Natural killer cell (primary cell): ENCODE measurements around the gene PHACTR2. TPM values are rescaled to one million over a fixed set of nuclear protein-coding genes. Genes with fewer than 3 reads are reported as not detected.

Experiments used
- ATAC-seq, 3 donors: fragments of 150-1000 bp in 2 of 3; fragments of 200-7000 bp in 1 of 3; cut with Tn5 transposase; 1 replicate in 1 of 3; 2 replicates in 2 of 3; pipeline ENCODE4 v1.10.0; 2021; ENCODE audit warnings: mild to moderate bottlenecking in 2 of 3, moderate library complexity in 2 of 3
- DNase-seq, 2 donors: peaks; one replicate each; pipeline versions ENCODE4 v3.0.0 to v3.0.0-alpha.2; 2013 to 2021; ENCODE audit warnings: mixed read lengths in 1 of 2
- H3K27ac ChIP-seq: one replicate; pipeline ENCODE4 v1.5.1; 2013; ENCODE audit warnings: mild to moderate bottlenecking, low read length
- H3K27me3 ChIP-seq: one replicate; pipeline ENCODE4 v1.6.1; 2013; ENCODE audit warnings: low read length; ENCODE audit not compliant: control insufficient read depth, insufficient read depth
- H3K36me3 ChIP-seq: one replicate; pipeline ENCODE4 v1.6.1; 2013; ENCODE audit warnings: low read length; ENCODE audit not compliant: control insufficient read depth, insufficient read depth
- H3K4me1 ChIP-seq: one replicate; pipeline ENCODE4 v1.6.1; 2013; ENCODE audit warnings: low read length; ENCODE audit not compliant: control insufficient read depth, insufficient read depth
- H3K4me3 ChIP-seq: one replicate; pipeline ENCODE4 v1.5.1; 2013; ENCODE audit warnings: low read length
- H3K9me3 ChIP-seq: one replicate; pipeline ENCODE4 v1.6.1; 2013; ENCODE audit warnings: low read length; ENCODE audit not compliant: control insufficient read depth, insufficient read depth
- H3K27ac Mint-ChIP-seq, 2 donors: one replicate each; pipeline ENCODE4 v1.8.0; 2022; ENCODE audit warnings: mild to moderate bottlenecking in 2 of 2, mixed read lengths in 2 of 2, moderate library complexity in 1 of 2
- H3K27me3 Mint-ChIP-seq, 2 donors: one replicate each; pipeline ENCODE4 v1.8.0; 2022; ENCODE audit warnings: low read depth in 2 of 2, mixed read lengths in 2 of 2
- H3K36me3 Mint-ChIP-seq: one replicate; pipeline ENCODE4 v1.8.0; 2022; ENCODE audit warnings: mixed read lengths
- H3K4me1 Mint-ChIP-seq, 2 donors: one replicate each; pipeline ENCODE4 v1.8.0; 2022; ENCODE audit warnings: mixed read lengths in 2 of 2
- H3K4me3 Mint-ChIP-seq: one replicate; pipeline ENCODE4 v1.8.0; 2022; ENCODE audit warnings: mild to moderate bottlenecking, moderate library complexity, mixed read lengths
- H3K9me3 Mint-ChIP-seq, 2 donors: one replicate each; pipeline ENCODE4 v1.8.0; 2022; ENCODE audit warnings: mixed read lengths in 2 of 2
- WGBS: methylation state at CpG from one replicate; pipeline ENCODE4 v1.1.7; 2013; ENCODE audit warnings: missing lambda C conversion rate; ENCODE audit not compliant: insufficient coverage; 5-methylcytosine and 5-hydroxymethylcytosine counted together
- intact Hi-C: fragments of 100-400 bp; cut with micrococcal nuclease; formaldehyde crosslinking; loops from one replicate; pipeline ENCODE4 v1.14.2; 2022
- total RNA-seq, 4 donors: library from RNA; stranded (reverse); fragments of 120-200 nt in 1 of 4; gene quantifications; one replicate each; pipeline versions ENCODE4 v1.2.3 to v1.2.4, GENCODE V29; 2013 to 2022
- TF ChIP-seq, protein P1 (sequence below): fragments of 200-600 bp; IDR thresholded peaks from one replicate; pipeline ENCODE4 v1.8.0; 2022; ENCODE audit warnings: antibody characterized with exemption

Gene PHACTR2
- total RNA-seq, 3 donors from 2014 or later (not counting 1 experiment from before 2014, with no cell fraction given) = 23.8 to 32.7 (median 24.9) TPM

GRCh38 chr6:143682805-143683204 is 5.0 kb downstream of the PHACTR2 start:
- H3K27ac Mint-ChIP-seq = no peak overlapping the region
- peaks cover 8% of the 10 kb centered on the region for H3K36me3 Mint-ChIP-seq
- H3K4me3 Mint-ChIP-seq = no peak overlapping the region
- Histone ChIP-seq H3K9me3 (peaks cover 4% of the 10 kb centered on the region), H3K4me3 (no peak overlapping the region), H3K4me1 (peaks cover 8% of the 10 kb centered on the region), H3K27ac (no peak overlapping the region), H3K36me3 (no peaks in the 10 kb centered on the region), H3K27me3 (peaks cover 10% of the 10 kb centered on the region)
- H3K9me3 Mint-ChIP-seq = peaks cover 2% of the 10 kb centered on the region in 2 donors
- H3K27me3 Mint-ChIP-seq = peaks cover 11 to 33% of the 10 kb centered on the region in 2 donors
- 98% methylated on average over 3 of the region's 3 CpGs for WGBS
- intact Hi-C loops = no loop called here
- TF ChIP-seq, protein P1, sequence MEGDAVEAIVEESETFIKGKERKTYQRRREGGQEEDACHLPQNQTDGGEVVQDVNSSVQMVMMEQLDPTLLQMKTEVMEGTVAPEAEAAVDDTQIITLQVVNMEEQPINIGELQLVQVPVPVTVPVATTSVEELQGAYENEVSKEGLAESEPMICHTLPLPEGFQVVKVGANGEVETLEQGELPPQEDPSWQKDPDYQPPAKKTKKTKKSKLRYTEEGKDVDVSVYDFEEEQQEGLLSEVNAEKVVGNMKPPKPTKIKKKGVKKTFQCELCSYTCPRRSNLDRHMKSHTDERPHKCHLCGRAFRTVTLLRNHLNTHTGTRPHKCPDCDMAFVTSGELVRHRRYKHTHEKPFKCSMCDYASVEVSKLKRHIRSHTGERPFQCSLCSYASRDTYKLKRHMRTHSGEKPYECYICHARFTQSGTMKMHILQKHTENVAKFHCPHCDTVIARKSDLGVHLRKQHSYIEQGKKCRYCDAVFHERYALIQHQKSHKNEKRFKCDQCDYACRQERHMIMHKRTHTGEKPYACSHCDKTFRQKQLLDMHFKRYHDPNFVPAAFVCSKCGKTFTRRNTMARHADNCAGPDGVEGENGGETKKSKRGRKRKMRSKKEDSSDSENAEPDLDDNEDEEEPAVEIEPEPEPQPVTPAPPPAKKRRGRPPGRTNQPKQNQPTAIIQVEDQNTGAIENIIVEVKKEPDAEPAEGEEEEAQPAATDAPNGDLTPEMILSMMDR = no peak
- DNase-seq = no peak
- no peak for ATAC-seq
- peaks cover 24 to 29% of the 10 kb centered on the region in 2 donors for H3K4me1 Mint-ChIP-seq

GRCh38 chr6:143684486-143684885 is 6.7 kb downstream of the PHACTR2 start:
- no peak overlapping the region for H3K27ac ChIP-seq
- Mint-ChIP-seq H3K4me3 (no peak overlapping the region), H3K27me3 (peaks cover 2 to 21% of the 10 kb centered on the region in 2 donors), H3K36me3 (peaks cover 8% of the 10 kb centered on the region), H3K27ac (no peak overlapping the region), H3K4me1 (peaks cover 16 to 24% of the 10 kb centered on the region in 2 donors), H3K9me3 (peaks cover 2% of the 10 kb centered on the region in 2 donors)
- no peaks in the 10 kb centered on the region for H3K36me3 ChIP-seq
- intact Hi-C loops = no loop called here
- DNase-seq (no peak), ATAC-seq (no peak)
- no peaks in the 10 kb centered on the region for H3K27me3 ChIP-seq
- TF ChIP-seq, protein P1 = no peak
- 61% methylated on average over 1 of the region's 1 CpG for WGBS
- no peaks in the 10 kb centered on the region for H3K4me1 ChIP-seq
- no peak overlapping the region for H3K4me3 ChIP-seq
- H3K9me3 ChIP-seq = peaks cover 4% of the 10 kb centered on the region

DNA sequence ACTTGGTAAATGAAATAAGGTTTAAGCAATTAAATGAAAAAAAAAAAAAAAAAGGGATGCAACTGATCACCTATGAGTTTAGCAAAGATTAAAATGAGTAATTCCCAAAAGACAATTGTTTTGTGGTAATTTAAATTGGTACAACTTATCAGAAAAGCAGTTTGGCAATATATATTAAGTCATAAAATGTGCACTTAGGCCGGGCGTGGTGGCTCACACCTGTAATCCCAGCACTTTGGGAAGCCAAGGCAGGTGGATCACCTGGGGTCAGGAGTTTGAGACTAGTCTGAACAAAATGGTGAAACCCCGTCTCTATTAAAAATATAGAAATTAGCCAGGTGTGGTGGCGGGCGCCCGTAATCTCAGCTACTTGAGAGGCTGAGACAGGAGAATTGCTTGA is 7.9 kb downstream of the PHACTR2 start:
- Mint-ChIP-seq H3K9me3 (peaks cover 2% of the 10 kb centered on the region in 2 donors), H3K36me3 (peaks cover 8% of the 10 kb centered on the region), H3K4me3 (no peak overlapping the region)

More for the DNA sequence above, 7.9 kb downstream of the PHACTR2 start:
- no peak overlapping the region for H3K4me3 ChIP-seq
- no peaks in the 10 kb centered on the region for H3K27me3 ChIP-seq
- no peak overlapping the region for H3K27ac ChIP-seq
- no peak overlapping the region for H3K27ac Mint-ChIP-seq
- peaks cover 4% of the 10 kb centered on the region for H3K9me3 ChIP-seq
- no peaks in the 10 kb centered on the region for H3K36me3 ChIP-seq
- H3K4me1 ChIP-seq = peaks cover 4% of the 10 kb centered on the region
- intact Hi-C loops = no loop called here
- TF ChIP-seq, protein P1 = no peak
- H3K4me1 Mint-ChIP-seq = peaks cover 20 to 30% of the 10 kb centered on the region in 2 donors
- no peak for DNase-seq
- H3K27me3 Mint-ChIP-seq = peaks cover 2 to 9% of the 10 kb centered on the region in 2 donors
- over 99% methylated on average over 6 of the region's 6 CpGs for WGBS
- ATAC-seq = no peak
